B cell (primary cell): ENCODE data around the gene LIMD2. TPM values are rescaled to one million over a fixed set of nuclear protein-coding genes. Genes with fewer than 3 reads are reported as not detected.
A peak's percentile ranks its signal among the peaks of the same experiment; 100 is the strongest.

Experiments used
- ATAC-seq: fragments of 200-7000 bp; cut with Tn5 transposase; one replicate; pipeline ENCODE4 v1.10.0; 2021; ENCODE audit warnings: low read depth, mild to moderate bottlenecking, moderate number of reproducible peaks, moderate library complexity
- CTCF ChIA-PET: fragments of 350-600 bp; sonication (Branson Sonifier 250); formaldehyde crosslinking; loops from one replicate; lab custom pipeline; 2021; ENCODE audit warnings: antibody characterized with exemption, inconsistent platforms; lab: Charles Lee
- POLR2A ChIA-PET: fragments of 350-600 bp; sonication (Branson Sonifier 250); formaldehyde crosslinking; loops from one replicate; lab custom pipeline; 2021; ENCODE audit warnings: antibody characterized with exemption; lab: Charles Lee
- DNase-seq: peaks from one replicate; pipeline ENCODE4 v3.0.0; 2013
- H2AFZ ChIP-seq: 2 replicates; pipeline ENCODE4 v1.6.1; 2012; ENCODE audit warnings: mild to moderate bottlenecking, low read depth, low read length; ENCODE audit not compliant: insufficient read depth, poor library complexity, severe bottlenecking
- H3K27ac ChIP-seq, 2 donors: 1 replicate in 1 of 2; 2 replicates in 1 of 2; pipeline ENCODE4 v1.5.1; 2012 to 2013; ENCODE audit warnings: low read length in 2 of 2, mild to moderate bottlenecking in 2 of 2, moderate library complexity in 1 of 2
- H3K27me3 ChIP-seq, 4 experiments: fragments of 200-600 bp in 1 of 4; sonication (generic) in 1 of 4; replicated peaks in 1 of 4; 1 replicate in 2 of 4; 2 replicates in 2 of 4; pipeline versions ENCODE4 v1.6.1 to v1.7.0; 2013 to 2016; ENCODE audit warnings: low read length in 3 of 4, mild to moderate bottlenecking in 2 of 4, mixed read lengths in 1 of 4, moderate library complexity in 1 of 4; ENCODE audit not compliant: insufficient read depth in 4 of 4, control insufficient read depth in 3 of 4; ENCODE audit errors: control extremely low read depth in 1 of 4
- H3K36me3 ChIP-seq, 2 experiments: replicated peaks in 1 of 2; 1 replicate in 1 of 2; 2 replicates in 1 of 2; pipeline versions ENCODE4 v1.6.1 to v1.7.1; 2013; ENCODE audit warnings: low read length in 1 of 2; ENCODE audit not compliant: insufficient read depth in 2 of 2, control insufficient read depth in 1 of 2; ENCODE audit errors: control extremely low read depth in 1 of 2, extremely low read depth in 1 of 2
- H3K4me1 ChIP-seq, 2 donors: fragments of 200-600 bp in 1 of 2; sonication (generic) in 1 of 2; 1 replicate in 1 of 2; 2 replicates in 1 of 2; pipeline versions ENCODE4 v1.5.1 to v1.6.1; 2013 to 2017; ENCODE audit warnings: low read length in 2 of 2; ENCODE audit not compliant: control insufficient read depth in 2 of 2, insufficient read depth in 2 of 2
- H3K4me2 ChIP-seq: replicated peaks from 2 replicates; pipeline ENCODE3; 2012; ENCODE audit warnings: mild to moderate bottlenecking, low read depth, low read length; ENCODE audit not compliant: poor library complexity, severe bottlenecking
- H3K4me3 ChIP-seq, 5 experiments: fragments of 200-600 bp in 1 of 5; sonication (generic) in 1 of 5; 1 replicate in 3 of 5; 2 replicates in 2 of 5; pipeline versions ENCODE4 v1.5.1 to v1.7.0; 2011 to 2016; ENCODE audit warnings: low read length in 4 of 5, mild to moderate bottlenecking in 4 of 5, low read depth in 2 of 5, control low read depth in 1 of 5, moderate library complexity in 1 of 5; ENCODE audit not compliant: insufficient read depth in 1 of 5; ENCODE audit errors: control extremely low read depth in 1 of 5, extremely low read depth in 1 of 5
- H3K79me2 ChIP-seq: fragments of 200-600 bp; sonication (generic); one replicate; pipeline ENCODE4 v1.6.0; 2016; ENCODE audit warnings: low read length; ENCODE audit not compliant: control insufficient read depth, insufficient read depth
- H3K9ac ChIP-seq: fragments of 200-600 bp; sonication (generic); 2 replicates; pipeline ENCODE4 v1.6.1; 2017; ENCODE audit warnings: mild to moderate bottlenecking, low read length, moderate library complexity
- H3K9me3 ChIP-seq, 3 donors: one replicate each; pipeline versions ENCODE4 v1.6.1 to v1.7.1; 2013; ENCODE audit warnings: low read length in 2 of 3; ENCODE audit not compliant: control insufficient read depth in 2 of 3, insufficient read depth in 1 of 3; ENCODE audit errors: control extremely low read depth in 1 of 3
- H4K20me1 ChIP-seq: 2 replicates; pipeline ENCODE4 v1.6.0; 2012; ENCODE audit warnings: mild to moderate bottlenecking, low read length; ENCODE audit not compliant: insufficient read depth, control insufficient read depth, poor library complexity, severe bottlenecking
- H3K27ac Mint-ChIP-seq: one replicate; pipeline ENCODE4 v1.8.0; 2021; ENCODE audit warnings: mixed read lengths
- H3K27me3 Mint-ChIP-seq: one replicate; pipeline ENCODE4 v1.8.0; 2021; ENCODE audit warnings: mixed read lengths
- H3K4me1 Mint-ChIP-seq: one replicate; pipeline ENCODE4 v1.8.0; 2021; ENCODE audit warnings: mixed read lengths
- H3K4me3 Mint-ChIP-seq: one replicate; pipeline ENCODE4 v1.8.0; 2021; ENCODE audit warnings: mixed read lengths
- H3K9me3 Mint-ChIP-seq: one replicate; pipeline ENCODE4 v1.8.0; 2022; ENCODE audit warnings: mixed read lengths; ENCODE audit not compliant: insufficient read depth
- CTCF ChIP-seq: fragments of 200-600 bp; IDR thresholded peaks from one replicate; pipeline ENCODE4 v1.8.0; 2022; ENCODE audit warnings: antibody characterized with exemption, mild to moderate bottlenecking
- EZH2 ChIP-seq: IDR thresholded peaks from 2 replicates; pipeline ENCODE4 v1.6.1; 2012; ENCODE audit warnings: borderline replicate concordance, low read depth, mild to moderate bottlenecking, moderate library complexity, low read length; ENCODE audit not compliant: insufficient read depth, poor library complexity, severe bottlenecking
- WGBS: methylation state at CpG from one replicate; pipeline ENCODE4 v1.1.5; 2013; ENCODE audit warnings: missing lambda C conversion rate; ENCODE audit not compliant: insufficient coverage; 5-methylcytosine and 5-hydroxymethylcytosine counted together
- intact Hi-C: fragments of 100-400 bp; cut with micrococcal nuclease; formaldehyde crosslinking; loops from one replicate; pipeline ENCODE4 v1.10.0; 2022
- polyA plus RNA-seq: library from polyadenylated mRNA; depleted of rRNA; stranded (reverse); fragments of >200 nt; gene quantifications from 2 replicates; pipeline ENCODE4 v1.2.3, GENCODE V29; 2012
- total RNA-seq, 2 donors: library from RNA; stranded (reverse); fragments of 120-200 nt in 1 of 2; gene quantifications; 1 replicate in 1 of 2; 2 replicates in 1 of 2; pipeline versions ENCODE4 v1.2.3 to v1.2.4, GENCODE V29; 2013 to 2022

LIMD2 gene
- total and polyA plus RNA-seq, 2 donors (not counting 1 experiment from before 2014, with no cell fraction given): 587 to 1,396 TPM

DNA sequence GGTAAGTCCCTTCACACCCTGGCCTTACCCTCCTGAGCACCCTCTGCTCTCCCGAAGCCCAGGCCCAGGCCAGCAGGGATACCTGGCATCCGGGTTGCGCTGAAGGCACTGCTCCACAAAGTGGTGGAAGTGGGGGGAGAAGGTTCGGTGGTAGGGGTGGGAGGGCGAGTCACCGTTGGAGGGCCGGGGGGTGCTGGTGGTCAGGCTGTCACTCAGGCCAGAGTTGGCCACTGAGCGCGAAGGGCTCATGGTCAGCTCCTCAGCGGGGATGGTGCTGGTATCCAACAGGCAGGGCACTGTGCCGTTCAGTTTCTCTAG is 4.3 kb upstream of the LIMD2 start:
- POLR2A ChIA-PET: interaction anchor here (0.7 kb wide), 1 partner anchor 37 kb away, joined by 3 read pairs; no protein-coding TSS in a partner anchor
- Histone ChIP-seq H2AFZ (no peak overlapping the region), H3K36me3 (peaks cover 0 to 26% of the 10 kb centered on the region in 2 experiments), H3K4me2 (peak overlapping the region; percentile 99), H3K79me2 (peaks cover 44% of the 10 kb centered on the region), H3K4me3 (no peak overlapping the region), H3K9ac (no peak overlapping the region), H3K9me3 (peaks cover 0 to 6% (median 0%) of the 10 kb centered on the region in 3 donors), H3K27me3 (no peaks in the 10 kb centered on the region), H3K4me1 (peaks cover 55 to 62% of the 10 kb centered on the region in 2 donors), H4K20me1 (peaks cover 16% of the 10 kb centered on the region), H3K27ac (peak overlapping the region in 1 of 2 donors; percentile 32)
- ATAC-seq (no peak), DNase-seq (no peak)
- Mint-ChIP-seq H3K27ac (peak overlapping the region; percentile 88), H3K4me3 (no peak overlapping the region), H3K4me1 (peaks cover 65% of the 10 kb centered on the region), H3K9me3 (no peaks in the 10 kb centered on the region), H3K27me3 (no peaks in the 10 kb centered on the region)
- intact Hi-C loops: loop anchor here (5.0 kb wide), 1 partner anchor 803 kb away; the partner anchor contains the start of genes CEP95 and DDX5
- WGBS: 98% methylated on average over 9 of the region's 11 CpGs
- no peak for TF ChIP-seq EZH2
- TF ChIP-seq CTCF: no peak
- CTCF ChIA-PET: interaction anchor here (1.3 kb wide), 1 partner anchor 8 kb away, joined by 3 read pairs; no protein-coding TSS in a partner anchor

GRCh38 chr17:63703556-63704258 is 3.8 kb upstream of the LIMD2 start:
- POLR2A ChIA-PET: interaction anchor here (0.6 to 10.6 kb wide), 3 partner anchors 37 to 149 kb away, joined by 3 to 113 read pairs (median 4); partner anchors contain the start of genes CCDC47 and DDX42
- Histone ChIP-seq H3K9ac (no peak overlapping the region), H4K20me1 (peaks cover 21% of the 10 kb centered on the region), H3K4me1 (peaks cover 55 to 62% of the 10 kb centered on the region in 2 donors), H3K4me2 (peak overlapping the region; percentile 99), H3K27me3 (no peaks in the 10 kb centered on the region), H3K9me3 (peaks cover 0 to 6% (median 0%) of the 10 kb centered on the region in 3 donors), H3K27ac (peak overlapping the region in 1 of 2 donors; percentile 32), H2AFZ (no peak overlapping the region), H3K79me2 (peaks cover 47% of the 10 kb centered on the region), H3K36me3 (peaks cover 0 to 25% of the 10 kb centered on the region in 2 experiments), H3K4me3 (no peak overlapping the region)
- Mint-ChIP-seq H3K27me3 (no peaks in the 10 kb centered on the region), H3K4me3 (peak overlapping the region; percentile 55), H3K27ac (peak overlapping the region; percentile 88), H3K4me1 (peaks cover 61% of the 10 kb centered on the region), H3K9me3 (no peaks in the 10 kb centered on the region)
- intact Hi-C loops: loop anchor here (5.0 kb wide), 1 partner anchor 804 kb away; the partner anchor contains the start of genes CEP95 and DDX5
- WGBS: 95% methylated on average over 14 of the region's 16 CpGs
- TF ChIP-seq CTCF (no peak), EZH2 (no peak)
- peak; percentile 21 for DNase-seq
- CTCF ChIA-PET: interaction anchor here (1.3 to 4.0 kb wide), 3 partner anchors 8 to 264 kb away, joined by 3 to 26 read pairs (median 3); partner anchors contain the start of gene STRADA
- ATAC-seq: no peak
